CD4-positive, alpha-beta T cell treated with Interleukin-17A for 4 hours (primary cell): ENCODE measurements around the gene DNM3.

Experiments
- DNase-seq: peaks from one replicate; pipeline ENCODE4 v3.0.0-alpha.2; 2020; ENCODE audit warnings: mixed read lengths

DNM3 gene

DNA sequence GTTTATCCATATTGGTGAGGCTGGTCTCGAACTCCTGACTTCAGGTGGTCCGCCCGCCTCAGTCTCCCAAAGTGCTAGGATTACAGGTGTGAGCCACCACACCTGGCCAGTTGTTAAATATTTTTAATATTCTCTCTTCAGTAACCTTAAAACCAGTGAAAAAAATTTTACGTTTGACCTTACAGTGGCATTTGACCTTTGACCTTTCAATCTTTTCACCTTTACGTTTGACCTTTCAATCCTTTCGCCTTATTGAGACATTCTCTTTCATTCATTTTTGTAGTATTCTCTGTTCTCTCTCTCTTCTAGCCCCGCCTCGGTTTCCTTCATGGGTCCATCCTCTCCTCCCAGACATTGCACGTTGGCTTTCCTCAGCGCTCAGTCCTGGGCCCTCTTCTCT is 277.9 kb downstream of the DNM3 start:
- no peak for DNase-seq

GRCh38 chr1:172120381-172120780 is 279.1 kb downstream of the DNM3 start:
- DNase-seq, result no peak

GRCh38 chr1:172121081-172121717 is 279.9 kb downstream of the DNM3 start:
- no peak for DNase-seq

DNA sequence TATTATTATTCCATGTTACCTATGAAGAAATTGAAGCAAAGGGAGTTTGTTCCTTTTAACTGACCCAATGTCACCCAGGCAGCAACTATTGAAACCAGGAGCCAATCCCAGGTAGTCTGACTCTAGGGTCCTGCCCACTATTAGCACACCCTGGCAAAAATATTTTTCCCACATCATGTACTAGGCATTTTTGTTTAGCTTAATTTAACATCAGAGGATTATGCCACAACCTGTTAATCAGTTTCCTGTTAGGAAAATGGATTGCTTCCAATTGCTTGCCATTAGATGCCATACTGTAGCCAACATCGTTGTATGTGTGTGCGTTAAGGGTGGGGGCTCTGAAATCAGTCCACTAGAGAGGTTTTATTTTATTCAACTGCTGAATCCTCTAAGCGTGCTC is 281.1 kb downstream of the DNM3 start:
- no peak for DNase-seq

- no peak for DNase-seq
These were observed 284.0 kb downstream of the DNM3 start for GRCh38 chr1:172125250-172125649.

DNA sequence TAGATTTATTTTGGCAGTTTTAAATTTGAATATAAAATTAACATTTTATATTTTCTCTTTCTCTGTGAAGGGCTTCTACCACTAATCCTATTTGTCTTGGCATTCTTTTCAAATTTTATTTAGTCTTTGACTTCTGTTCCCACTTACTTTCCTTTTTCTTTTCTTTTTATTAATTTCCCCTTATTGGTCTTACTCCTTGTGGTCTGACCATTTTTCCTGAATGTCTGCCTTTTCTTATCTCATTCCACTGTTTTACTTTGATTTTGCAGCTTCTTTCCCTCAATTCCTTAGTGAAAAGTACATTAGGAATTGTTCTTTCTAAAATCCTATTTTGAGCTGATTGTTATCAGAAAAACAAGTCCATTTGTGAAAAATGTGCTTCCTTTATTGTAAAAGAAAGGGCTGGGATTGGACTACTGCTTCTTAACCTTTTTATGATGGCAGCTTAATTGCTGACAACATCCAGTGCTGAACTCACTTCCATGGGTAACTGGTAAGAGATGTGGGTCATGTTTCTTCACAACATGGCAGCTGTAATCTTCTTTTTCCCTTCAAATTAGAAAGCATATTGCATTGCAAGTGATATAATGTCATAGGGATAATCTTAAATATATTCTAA is 284.6 kb downstream of the DNM3 start:
- DNase-seq, result no peak

- DNase-seq, result no peak
These were observed 291.5 kb downstream of the DNM3 start for GRCh38 chr1:172132836-172133235.

DNA sequence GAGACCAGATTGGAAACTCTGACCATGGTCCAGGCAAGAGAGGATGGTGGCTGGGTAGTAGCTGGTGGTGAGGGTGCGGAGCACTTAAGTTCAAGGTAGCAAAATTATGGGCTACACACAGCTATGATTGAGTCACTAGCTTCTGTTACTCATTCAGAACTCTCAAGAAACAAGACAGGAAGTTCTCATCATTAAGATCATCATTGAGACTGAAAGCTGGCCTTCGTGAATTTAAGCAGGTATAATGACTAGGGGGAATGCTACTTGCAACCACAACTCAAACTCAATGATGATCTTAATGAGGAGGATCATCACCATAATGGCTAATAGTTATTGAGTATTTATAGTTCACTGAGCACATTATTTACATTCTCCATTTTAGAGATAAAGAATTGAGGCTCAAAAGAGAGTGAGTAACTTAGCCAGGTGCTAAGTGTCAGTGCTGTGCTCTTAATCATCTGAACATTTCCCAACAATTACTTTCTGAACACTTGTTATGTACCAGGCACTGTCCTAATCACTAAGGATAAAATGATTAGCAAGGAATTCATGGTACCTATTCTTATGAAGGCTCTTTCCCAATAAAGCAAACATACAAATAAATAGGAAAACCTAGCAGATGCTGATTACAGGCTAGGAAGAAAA is 292.9 kb downstream of the DNM3 start:
- DNase-seq, result no peak

DNA sequence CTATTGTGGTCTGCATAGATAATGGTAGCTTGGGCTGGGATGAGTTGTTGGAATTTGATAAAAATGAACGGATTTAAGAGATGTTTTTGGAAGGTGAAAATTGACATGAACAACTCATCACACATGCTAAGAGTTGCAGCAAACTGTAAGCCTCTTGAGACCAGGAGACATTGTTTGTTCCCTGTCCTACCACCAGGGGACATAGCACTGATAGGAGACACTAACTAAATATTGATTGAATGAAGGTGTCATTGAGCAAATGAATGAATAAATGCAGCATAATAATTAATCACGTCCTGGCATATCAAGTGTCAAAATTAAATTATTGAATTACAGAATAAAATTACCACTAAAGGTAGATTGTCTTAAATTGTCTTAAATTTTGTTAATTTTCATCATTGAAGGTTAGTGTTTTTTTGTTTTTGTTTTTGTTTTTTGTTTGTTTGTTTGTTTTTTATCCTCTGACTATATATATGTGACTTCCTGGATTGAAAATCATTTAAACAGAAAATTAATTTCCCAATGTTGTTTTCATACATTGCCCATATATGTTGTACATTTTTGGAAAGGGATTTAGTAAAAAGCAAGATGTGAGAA is 293.9 kb downstream of the DNM3 start:
- DNase-seq, result peak; percentile 50

DNA sequence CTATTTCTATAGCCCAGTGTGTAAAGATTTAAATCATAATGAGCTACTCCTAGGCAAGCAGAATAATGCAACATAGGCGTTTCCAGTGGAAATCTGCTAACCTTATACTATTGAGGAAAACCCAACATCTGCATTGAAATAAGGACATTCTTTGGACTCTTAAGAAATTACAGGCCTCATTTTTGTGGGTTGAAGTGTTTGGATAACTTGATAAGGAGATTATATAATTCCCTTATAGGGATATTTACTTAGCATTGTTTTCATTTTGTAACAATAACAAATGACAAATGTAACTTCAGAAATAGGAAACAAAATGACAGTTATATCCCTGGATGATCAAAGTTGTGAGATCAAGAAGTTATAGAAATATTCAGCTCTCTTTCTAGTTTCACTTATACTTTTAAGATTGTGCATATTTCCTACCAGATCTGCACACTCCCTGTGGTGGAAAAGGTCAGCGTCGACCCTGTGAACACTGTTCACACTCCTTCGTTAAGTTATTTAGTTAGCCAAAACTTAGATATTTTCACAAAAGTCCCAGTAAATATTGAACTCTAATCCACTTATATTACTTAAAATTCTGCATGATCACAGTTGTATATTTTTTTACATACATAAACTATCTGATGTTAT is 294.8 kb downstream of the DNM3 start:
- DNase-seq, result no peak

GRCh38 chr1:172136925-172137324 is 295.6 kb downstream of the DNM3 start:
- no peak for DNase-seq

GRCh38 chr1:172137703-172138454 is 296.6 kb downstream of the DNM3 start:
- no peak for DNase-seq

DNA sequence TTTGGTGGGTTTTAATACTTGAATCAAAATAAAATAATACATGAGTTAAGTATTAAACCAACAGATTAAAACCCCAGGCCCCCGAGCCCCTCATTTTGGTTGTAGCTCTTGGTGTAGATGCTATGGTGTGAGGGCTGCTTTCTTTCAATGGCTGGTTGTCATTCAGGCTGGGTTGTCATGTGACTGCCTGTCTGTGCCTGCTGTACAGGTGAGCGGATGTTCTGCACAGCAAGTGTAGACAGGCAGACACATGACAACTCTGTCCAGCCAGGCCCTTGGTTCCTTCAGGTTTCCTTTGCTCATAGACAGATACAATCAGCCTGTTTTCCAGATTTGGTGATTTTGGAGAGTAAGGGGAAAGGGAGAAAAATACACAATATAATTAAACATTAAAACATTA is 297.3 kb downstream of the DNM3 start:
- DNase-seq, result no peak

- DNase-seq, result no peak
These were observed 297.9 kb downstream of the DNM3 start for GRCh38 chr1:172139196-172139595.

DNA sequence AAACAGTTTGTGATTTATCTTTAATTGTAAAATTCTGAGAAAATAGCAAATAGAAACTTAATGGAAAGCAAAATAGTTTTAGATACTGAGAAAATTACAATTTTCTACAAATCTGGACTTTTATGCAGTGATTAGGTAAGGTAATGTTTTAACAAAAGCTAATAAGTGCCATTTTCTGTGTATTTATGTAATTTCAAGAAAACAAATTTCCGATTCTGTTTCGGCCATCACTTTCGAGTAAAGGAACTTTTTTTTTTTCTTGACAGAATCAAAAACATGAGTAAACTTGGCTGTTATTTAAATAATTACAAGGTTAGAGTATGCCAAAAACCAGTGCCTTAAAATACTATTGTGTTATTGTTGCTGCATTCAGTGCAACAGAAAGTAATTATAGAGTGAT is 298.8 kb downstream of the DNM3 start:
- DNase-seq, result no peak

DNA sequence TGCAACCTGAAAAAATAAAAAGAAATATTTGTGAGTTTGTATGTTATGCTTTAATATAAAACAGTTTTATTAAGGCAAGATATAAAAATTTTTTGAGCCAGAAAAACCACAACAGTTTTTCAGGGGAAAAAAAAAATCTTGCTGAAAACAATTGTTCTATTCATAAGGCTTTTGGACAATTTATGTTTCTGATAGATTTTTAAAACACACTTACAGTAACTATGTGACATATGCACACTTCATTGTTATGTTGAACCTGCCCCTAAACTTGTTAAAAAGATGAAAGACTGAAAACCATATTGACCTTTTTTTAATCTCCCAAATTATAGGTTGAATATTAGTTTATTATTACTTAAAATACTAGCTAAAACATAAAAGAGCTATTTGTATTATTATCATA is 299.3 kb downstream of the DNM3 start:
- no peak for DNase-seq

- no peak for DNase-seq
These were observed 300.1 kb downstream of the DNM3 start for GRCh38 chr1:172141341-172141881.

- DNase-seq, result no peak
These were observed 301.0 kb downstream of the DNM3 start for GRCh38 chr1:172142324-172142723.

DNA sequence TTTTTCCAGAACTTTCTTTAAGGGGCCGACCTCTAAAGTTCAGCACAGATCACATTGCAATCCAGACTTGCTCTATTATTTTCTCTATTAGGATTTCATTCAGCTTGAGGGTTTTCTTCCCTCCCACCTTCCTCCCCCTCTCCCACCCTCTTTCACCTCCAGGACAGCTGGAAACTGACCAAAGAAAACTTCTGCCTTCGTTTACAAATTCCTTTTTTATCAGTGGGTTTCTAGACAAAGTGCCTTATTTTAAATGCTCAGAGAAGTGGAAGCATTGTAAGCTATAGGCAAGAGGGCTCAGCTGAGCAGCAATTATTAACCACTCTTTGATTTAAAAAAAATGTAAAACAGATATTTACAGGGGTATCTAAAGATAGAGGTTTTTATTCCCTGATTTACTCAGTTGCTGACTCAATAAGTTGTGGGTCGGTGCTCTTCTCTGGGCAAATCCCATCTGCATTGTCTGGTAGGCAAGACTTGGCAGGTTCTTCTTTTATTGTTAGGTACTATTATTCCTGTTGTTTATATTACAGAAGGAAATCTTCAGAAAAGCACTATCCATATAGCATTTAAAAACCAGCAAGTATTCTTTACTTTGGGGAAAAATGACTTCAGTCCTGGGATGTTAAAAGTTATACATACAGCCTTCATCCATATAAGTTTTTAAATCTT is 302.2 kb downstream of the DNM3 start:
- DNase-seq, result no peak

- DNase-seq, result no peak
These were observed 303.3 kb downstream of the DNM3 start for GRCh38 chr1:172144445-172145061.

GRCh38 chr1:172145231-172145651 is 303.9 kb downstream of the DNM3 start:
- no peak for DNase-seq
